MM.1S (cell line): ENCODE measurements around the gene TBC1D14.

Source experiments
- CTCF ChIP-seq: fragments of 300-600 bp; sonication (generic); IDR thresholded peaks from 2 replicates; pipeline ENCODE4 v1.5.1; 2016; ENCODE audit warnings: antibody characterized with exemption, low read length, mixed read lengths
- EZH2 ChIP-seq: fragments of 300-600 bp; sonication (generic); optimal IDR thresholded peaks from 2 replicates; pipeline ENCODE3; 2017; ENCODE audit warnings: low read depth, mild to moderate bottlenecking, antibody characterized with exemption, low read length, mixed read lengths
- EZH2phosphoT487 ChIP-seq: fragments of 300-600 bp; sonication (generic); IDR thresholded peaks from 2 replicates; pipeline ENCODE4 v1.6.1; 2018; ENCODE audit warnings: antibody characterized with exemption, low read length

GRCh38 chr4:7050481-7051143 lies 141.0 kb downstream of the TBC1D14 start:
- TF ChIP-seq CTCF (no peak), EZH2 (no peak), EZH2phosphoT487 (no peak)
